PC-9 (cell line): Measurements from ENCODE around the gene FARS2. TPM values are rescaled to one million over a fixed set of nuclear protein-coding genes. Genes with fewer than 3 reads are reported as not detected.

Experiments used
- BruUV-seq: library from RNA; stranded (reverse); fragments of 400-500 nt; replicated peaks from 2 replicates; lab custom pipeline; 2021; lab: Mats Ljungman, UMichigan
- CTCF ChIA-PET: fragments of 300-600 bp; sonication (Branson Sonifier 250); formaldehyde crosslinking; loops from one replicate; lab custom pipeline; 2022; ENCODE audit warnings: antibody characterized with exemption; lab: Charles Lee
- POLR2A ChIA-PET: fragments of 300-600 bp; sonication (Branson Sonifier 250); formaldehyde crosslinking; loops from one replicate; lab custom pipeline; 2022; ENCODE audit warnings: antibody characterized with exemption; ENCODE audit not compliant: unreplicated experiment; lab: Charles Lee
- DNase-seq, 2 experiments: peaks; one replicate each; pipeline versions ENCODE4 v3.0.0 to v3.0.0-alpha.2; 2015 to 2022; ENCODE audit warnings: mixed read lengths in 1 of 2
- H2AFZ ChIP-seq: fragments of 200-600 bp; sonication (generic); 2 replicates; pipeline ENCODE4 v1.8.1; 2017; ENCODE audit warnings: antibody characterized with exemption
- H3F3A ChIP-seq: fragments of 200-600 bp; sonication (generic); 2 replicates; pipeline ENCODE4 v1.8.1; 2017; ENCODE audit warnings: antibody characterized with exemption, mild to moderate bottlenecking, low read depth; ENCODE audit not compliant: insufficient read depth
- H3K27ac ChIP-seq: fragments of 200-600 bp; sonication (generic); 2 replicates; pipeline ENCODE4 v1.6.1; 2016; ENCODE audit warnings: mixed run types
- H3K27me3 ChIP-seq: fragments of 200-600 bp; sonication (generic); 2 replicates; pipeline ENCODE4 v1.6.1; 2016; ENCODE audit warnings: low read depth, mixed run types; ENCODE audit not compliant: insufficient read depth
- H3K36me3 ChIP-seq: fragments of 200-600 bp; sonication (generic); 2 replicates; pipeline ENCODE4 v1.6.1; 2016; ENCODE audit warnings: low read depth, mixed run types
- H3K4me1 ChIP-seq: fragments of 200-600 bp; sonication (generic); replicated peaks from 2 replicates; pipeline ENCODE4 v1.6.1; 2016; ENCODE audit warnings: mixed run types; ENCODE audit not compliant: insufficient read depth
- H3K4me2 ChIP-seq: fragments of 200-600 bp; sonication (generic); 2 replicates; pipeline ENCODE4 v1.6.1; 2017; ENCODE audit warnings: mixed run types
- H3K4me3 ChIP-seq: fragments of 200-600 bp; sonication (generic); 2 replicates; pipeline ENCODE4 v1.6.1; 2016; ENCODE audit warnings: mixed run types
- H3K79me2 ChIP-seq: fragments of 200-600 bp; sonication (generic); 2 replicates; pipeline ENCODE4 v1.6.1; 2017; ENCODE audit warnings: low read depth, mixed run types
- H3K9me2 ChIP-seq: fragments of 200-600 bp; sonication (generic); 2 replicates; pipeline ENCODE4 v1.8.1; 2017; ENCODE audit warnings: mild to moderate bottlenecking; ENCODE audit not compliant: insufficient read depth
- H3K9me3 ChIP-seq: fragments of 200-600 bp; sonication (generic); 2 replicates; pipeline ENCODE4 v1.8.1; 2016; ENCODE audit warnings: low read depth; ENCODE audit not compliant: insufficient read depth
- H4K20me1 ChIP-seq: fragments of 200-600 bp; sonication (generic); 2 replicates; pipeline ENCODE4 v1.8.1; 2017; ENCODE audit not compliant: insufficient read depth
- EZH2 ChIP-seq: fragments of 200-600 bp; sonication (generic); IDR thresholded peaks from 2 replicates; pipeline ENCODE4 v1.8.0; 2017; ENCODE audit warnings: antibody characterized with exemption, low read depth
- intact Hi-C: fragments of 100-400 bp; cut with micrococcal nuclease; formaldehyde crosslinking; loops from one replicate; pipeline ENCODE4 v1.10.0; 2022; ENCODE audit not compliant: unreplicated experiment
- total RNA-seq: library from RNA; stranded (reverse); gene quantifications from 2 replicates; pipeline ENCODE4 v1.2.3, GENCODE V29; 2021
- TF ChIP-seq, protein P1 (sequence below): fragments of 200-600 bp; sonication (generic); conservative IDR thresholded peaks from 2 replicates; pipeline ENCODE4 v1.6.1; 2017; ENCODE audit warnings: mixed run types, antibody characterized with exemption, mild to moderate bottlenecking, moderate library complexity

Gene FARS2
- total RNA-seq, 1 experiment from 2014 or later: 26.7 TPM

DNA sequence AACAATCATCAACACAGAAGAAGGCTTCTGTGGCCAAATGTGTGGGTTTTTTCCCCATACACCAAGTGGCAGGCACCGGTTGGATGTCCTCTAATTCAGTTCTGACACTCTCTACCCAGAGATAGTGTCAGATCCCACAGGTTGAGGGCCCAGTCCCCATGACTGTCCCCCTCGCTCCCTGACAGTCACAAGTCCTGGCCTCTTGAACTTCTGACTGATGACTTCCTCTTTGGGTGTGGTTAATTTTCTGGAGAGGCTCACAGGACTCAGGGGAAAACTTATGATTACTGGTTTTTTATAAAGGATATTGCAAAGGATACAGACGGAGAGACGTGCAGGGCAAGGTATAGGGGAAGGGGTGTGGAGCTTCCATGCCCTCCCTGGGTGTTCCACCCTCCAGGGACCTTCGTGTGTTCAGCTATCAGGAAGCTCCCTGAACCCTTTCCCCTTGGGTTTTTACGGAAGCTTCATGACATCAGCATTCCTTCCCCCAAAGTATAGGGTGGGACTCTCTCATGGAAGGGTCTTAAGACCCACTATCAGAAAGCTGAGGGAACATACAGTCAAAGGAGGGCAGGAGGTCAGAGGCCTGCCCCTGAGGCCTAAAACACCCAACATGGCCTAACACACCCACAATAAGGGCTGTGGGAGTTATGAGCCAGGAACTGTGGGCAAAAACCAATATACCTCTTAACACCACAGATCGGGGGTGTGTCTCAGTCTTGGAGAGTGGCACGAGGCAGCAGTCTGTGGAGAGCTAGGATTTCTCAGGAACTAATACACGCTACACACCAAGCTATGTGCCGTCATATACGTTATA lies 33.3 kb downstream of the FARS2 start:
- no peak overlapping the region for H2AFZ ChIP-seq
- H3K36me3 ChIP-seq: no peaks in the 10 kb centered on the region
- no TSS peak for BruUV-seq
- H4K20me1 ChIP-seq: no peaks in the 10 kb centered on the region
- H3K9me3 ChIP-seq: no peaks in the 10 kb centered on the region
- H3K9me2 ChIP-seq: no peaks in the 10 kb centered on the region
- H3K27ac ChIP-seq: no peak overlapping the region
- H3K4me2 ChIP-seq: no peak overlapping the region
- ChIA-PET CTCF (no interaction called here), POLR2A (no interaction called here)
- intact Hi-C loops: no loop called here
- no peaks in the 10 kb centered on the region for H3F3A ChIP-seq
- no peaks in the 10 kb centered on the region for H3K79me2 ChIP-seq
- no peak for DNase-seq
- no peak overlapping the region for H3K4me3 ChIP-seq
- H3K4me1 ChIP-seq: no peaks in the 10 kb centered on the region
- no peaks in the 10 kb centered on the region for H3K27me3 ChIP-seq
- no peak for TF ChIP-seq EZH2
- TF ChIP-seq, protein P1, sequence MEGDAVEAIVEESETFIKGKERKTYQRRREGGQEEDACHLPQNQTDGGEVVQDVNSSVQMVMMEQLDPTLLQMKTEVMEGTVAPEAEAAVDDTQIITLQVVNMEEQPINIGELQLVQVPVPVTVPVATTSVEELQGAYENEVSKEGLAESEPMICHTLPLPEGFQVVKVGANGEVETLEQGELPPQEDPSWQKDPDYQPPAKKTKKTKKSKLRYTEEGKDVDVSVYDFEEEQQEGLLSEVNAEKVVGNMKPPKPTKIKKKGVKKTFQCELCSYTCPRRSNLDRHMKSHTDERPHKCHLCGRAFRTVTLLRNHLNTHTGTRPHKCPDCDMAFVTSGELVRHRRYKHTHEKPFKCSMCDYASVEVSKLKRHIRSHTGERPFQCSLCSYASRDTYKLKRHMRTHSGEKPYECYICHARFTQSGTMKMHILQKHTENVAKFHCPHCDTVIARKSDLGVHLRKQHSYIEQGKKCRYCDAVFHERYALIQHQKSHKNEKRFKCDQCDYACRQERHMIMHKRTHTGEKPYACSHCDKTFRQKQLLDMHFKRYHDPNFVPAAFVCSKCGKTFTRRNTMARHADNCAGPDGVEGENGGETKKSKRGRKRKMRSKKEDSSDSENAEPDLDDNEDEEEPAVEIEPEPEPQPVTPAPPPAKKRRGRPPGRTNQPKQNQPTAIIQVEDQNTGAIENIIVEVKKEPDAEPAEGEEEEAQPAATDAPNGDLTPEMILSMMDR: no peak

DNA sequence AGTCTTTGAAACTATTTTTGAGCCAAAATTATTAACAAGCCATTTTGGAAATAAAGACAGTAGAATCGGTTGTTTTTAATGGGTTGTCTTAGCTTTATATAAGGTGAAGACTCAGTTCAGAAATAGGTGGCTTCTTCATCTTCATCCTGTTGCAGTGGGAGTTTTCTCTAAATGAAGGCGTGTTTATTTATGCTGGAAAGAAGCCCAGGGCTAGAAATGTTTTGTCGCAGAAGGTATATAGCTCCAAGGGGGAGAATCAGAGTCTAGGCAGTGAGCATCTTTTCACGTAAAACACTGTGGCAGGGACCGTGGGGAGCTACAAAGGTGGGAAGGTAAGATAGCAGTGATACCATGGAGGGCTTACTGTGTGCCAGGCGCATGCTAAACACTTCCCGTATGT lies 34.3 kb downstream of the FARS2 start:
- Histone ChIP-seq H3K4me2 (no peak overlapping the region), H3K36me3 (no peaks in the 10 kb centered on the region), H3K79me2 (no peaks in the 10 kb centered on the region), H3K27me3 (no peaks in the 10 kb centered on the region), H4K20me1 (no peaks in the 10 kb centered on the region), H3K9me2 (no peaks in the 10 kb centered on the region), H2AFZ (no peak overlapping the region), H3F3A (no peaks in the 10 kb centered on the region), H3K4me3 (no peak overlapping the region), H3K27ac (no peak overlapping the region), H3K4me1 (no peaks in the 10 kb centered on the region), H3K9me3 (no peaks in the 10 kb centered on the region)
- intact Hi-C loops: no loop called here
- DNase-seq: no peak
- ChIA-PET CTCF (no interaction called here), POLR2A (no interaction called here)
- BruUV-seq: no TSS peak
- TF ChIP-seq, protein P1: no peak
- TF ChIP-seq EZH2: no peak

DNA sequence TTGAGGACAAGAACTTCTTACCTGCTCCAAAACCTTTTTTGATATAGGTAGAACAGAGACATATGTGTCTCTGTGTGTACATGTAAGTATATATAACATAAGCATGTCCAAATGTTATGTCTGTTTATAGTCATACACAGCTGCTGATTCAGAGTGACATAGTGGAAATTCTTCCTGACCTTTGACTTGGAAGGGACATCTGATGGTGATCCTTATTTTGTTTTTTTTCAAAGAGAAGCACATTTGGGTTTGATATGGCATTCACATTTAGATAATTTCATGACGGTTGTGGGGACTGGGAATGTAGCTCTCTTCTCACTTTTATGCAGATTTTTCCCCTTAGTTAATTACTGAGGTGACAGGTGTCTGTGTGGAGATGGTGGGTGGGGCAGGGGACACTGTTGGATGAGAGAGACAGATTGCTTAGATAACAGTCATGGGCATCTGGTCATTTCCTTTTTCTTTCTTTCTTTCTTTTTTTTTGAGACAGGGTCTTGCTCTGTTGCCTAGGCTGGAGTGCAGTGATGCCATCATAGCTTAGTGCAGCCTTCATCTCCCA lies 39.0 kb downstream of the FARS2 start:
- Histone ChIP-seq H4K20me1 (no peaks in the 10 kb centered on the region), H3F3A (no peaks in the 10 kb centered on the region), H3K79me2 (no peaks in the 10 kb centered on the region), H3K9me3 (no peaks in the 10 kb centered on the region), H2AFZ (no peak overlapping the region), H3K27ac (no peak overlapping the region), H3K4me2 (no peak overlapping the region), H3K4me1 (no peaks in the 10 kb centered on the region), H3K9me2 (no peaks in the 10 kb centered on the region), H3K27me3 (no peaks in the 10 kb centered on the region), H3K4me3 (no peak overlapping the region), H3K36me3 (no peaks in the 10 kb centered on the region)
- intact Hi-C loops: no loop called here
- DNase-seq: no peak
- TF ChIP-seq, protein P1: no peak
- TF ChIP-seq EZH2: no peak
- ChIA-PET POLR2A (no interaction called here), CTCF (no interaction called here)
- BruUV-seq: no TSS peak
